HG02763 (cell line): ENCODE data around the gene TLE6.
"Not testable (repeated sequence)": the region's sequence is repeated elsewhere in the genome, so short reads cannot be mapped to it uniquely, and the experiment has no call there.

Source experiments
- ATAC-seq: cut with Tn5 transposase; IDR thresholded peaks from one replicate; pipeline ENCODE4 v1.9.1; 2021; ENCODE audit warnings: mild to moderate bottlenecking, moderate library complexity; ENCODE audit not compliant: unreplicated experiment

Gene TLE6

DNA sequence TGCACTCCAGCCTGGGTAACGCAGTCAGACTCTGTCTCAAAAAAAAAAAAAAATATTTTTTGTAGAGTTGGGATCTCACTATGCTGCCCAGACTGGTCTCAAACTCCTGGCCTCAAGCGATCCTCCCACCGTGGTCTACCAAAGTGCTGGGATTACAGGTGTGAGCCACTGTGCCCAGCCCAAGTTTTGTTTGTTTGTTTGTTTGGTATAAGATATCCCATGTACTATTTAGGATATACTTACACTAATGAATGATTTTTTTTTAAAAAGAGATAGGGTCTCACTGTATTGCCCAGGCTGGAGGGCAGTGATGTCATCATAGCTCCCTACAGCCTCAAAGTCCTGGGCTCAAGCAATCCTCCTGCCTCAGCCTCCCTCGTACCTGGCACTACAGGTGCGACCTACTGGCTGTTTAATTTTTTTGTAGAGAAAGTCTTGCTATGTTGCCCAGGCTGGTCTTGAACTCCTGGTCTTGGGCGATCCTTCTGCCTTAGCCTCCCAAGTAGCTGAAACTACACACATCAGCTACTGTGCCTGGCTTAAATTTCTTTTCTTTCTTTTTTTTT lies 24.0 kb downstream of the TLE6 start:
- ATAC-seq: no peak

- ATAC-seq: no peak
Observed at GRCh38 chr19:3003046-3003445, 25.7 kb downstream of the TLE6 start.

- no peak for ATAC-seq
Observed at GRCh38 chr19:3004522-3004921, 27.2 kb downstream of the TLE6 start.

GRCh38 chr19:3005345-3005744 lies 28.0 kb downstream of the TLE6 start:
- no peak for ATAC-seq

GRCh38 chr19:3006075-3006767 lies 28.9 kb downstream of the TLE6 start:
- no peak for ATAC-seq

DNA sequence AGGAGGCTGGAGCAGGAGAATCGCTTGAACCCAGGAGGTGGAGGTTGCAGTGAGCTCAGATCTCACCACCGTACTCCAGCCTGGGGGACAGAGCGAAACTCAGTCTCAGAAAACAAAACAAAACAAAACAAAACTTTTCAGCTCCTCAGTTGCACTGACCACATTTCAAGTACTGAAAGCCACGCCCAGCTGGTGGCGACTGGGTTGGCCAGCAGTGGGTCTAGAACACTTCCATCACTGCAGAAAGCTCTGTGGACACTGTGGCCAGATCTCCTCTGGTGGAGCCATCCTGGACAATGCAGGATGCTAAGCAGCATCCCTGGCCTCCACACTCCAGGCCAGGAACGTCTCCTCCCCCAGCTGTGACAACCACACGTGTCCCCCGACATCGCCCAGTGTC lies 30.6 kb downstream of the TLE6 start:
- no peak for ATAC-seq

DNA sequence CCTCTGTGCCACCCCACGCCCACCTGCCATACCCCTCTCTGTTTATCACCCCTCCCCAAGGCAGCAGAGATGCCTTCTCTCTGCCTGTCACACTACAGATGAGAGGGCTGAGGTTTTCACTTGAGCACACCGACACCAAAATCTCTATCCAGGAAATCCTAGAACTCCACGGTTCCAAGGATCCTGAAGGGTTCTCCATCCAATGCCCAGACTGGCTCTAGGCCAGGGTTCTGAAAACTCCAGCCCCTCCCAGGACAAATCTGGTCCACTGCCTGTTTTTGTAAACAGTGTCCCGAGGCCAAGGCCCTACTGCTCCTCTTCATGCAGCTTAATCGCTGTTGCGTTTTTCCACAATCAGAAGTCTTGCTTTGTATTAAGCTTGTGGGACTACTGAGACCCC lies 31.6 kb downstream of the TLE6 start:
- ATAC-seq: no peak

- ATAC-seq: no peak
Observed at GRCh38 chr19:3010871-3011270, 33.5 kb downstream of the TLE6 start.

DNA sequence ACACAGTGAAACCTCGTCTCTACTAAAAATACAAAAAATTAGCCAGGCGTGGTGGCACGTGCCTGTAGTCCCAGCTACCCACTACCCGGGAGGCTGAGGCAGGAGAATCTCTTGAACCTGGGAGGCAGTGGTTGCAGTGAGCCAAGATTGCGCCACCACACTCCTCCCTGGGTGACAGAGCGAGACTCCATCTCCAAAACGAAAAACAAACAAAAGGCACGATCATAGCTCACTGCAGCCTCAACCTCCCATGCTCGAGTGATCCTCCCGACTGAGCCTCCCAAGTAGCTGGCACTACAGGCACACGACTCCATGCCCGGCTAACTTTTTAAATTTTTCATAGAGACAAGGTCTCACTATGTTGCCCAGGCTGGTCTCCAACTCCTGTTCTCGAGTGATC lies 34.7 kb downstream of the TLE6 start:
- not testable (repeated sequence) for ATAC-seq

DNA sequence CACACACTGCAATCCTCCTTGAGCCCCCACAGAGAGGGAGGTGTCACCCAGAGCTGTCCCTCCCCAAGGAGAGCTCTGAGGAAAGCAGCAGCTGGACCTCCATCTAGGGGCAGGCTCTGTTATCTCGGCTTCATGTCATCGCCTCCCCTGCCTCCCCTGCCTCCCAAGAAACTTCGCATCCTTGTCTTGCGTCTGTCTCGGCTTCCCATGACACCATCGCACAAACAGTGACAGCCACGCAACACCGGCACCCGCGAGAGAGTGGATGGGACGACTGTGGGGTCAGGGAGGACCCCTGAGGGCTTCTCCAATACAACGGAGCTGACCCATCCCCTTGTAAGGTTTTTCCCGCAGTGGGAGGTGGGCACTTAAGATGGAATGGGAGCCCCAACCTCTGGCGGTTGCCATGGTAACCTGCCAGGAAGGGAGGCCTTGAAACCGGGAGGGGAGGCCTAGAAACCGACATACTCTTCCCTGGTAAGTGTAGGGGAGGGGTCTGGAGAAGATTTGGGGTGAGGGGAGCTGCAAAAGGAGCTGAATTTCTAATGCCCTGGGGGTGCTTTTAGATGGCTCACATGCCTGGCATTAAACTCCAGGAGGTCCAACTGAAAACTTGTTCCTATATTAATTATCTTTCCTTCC lies 35.4 kb downstream of the TLE6 start:
- ATAC-seq: no peak

DNA sequence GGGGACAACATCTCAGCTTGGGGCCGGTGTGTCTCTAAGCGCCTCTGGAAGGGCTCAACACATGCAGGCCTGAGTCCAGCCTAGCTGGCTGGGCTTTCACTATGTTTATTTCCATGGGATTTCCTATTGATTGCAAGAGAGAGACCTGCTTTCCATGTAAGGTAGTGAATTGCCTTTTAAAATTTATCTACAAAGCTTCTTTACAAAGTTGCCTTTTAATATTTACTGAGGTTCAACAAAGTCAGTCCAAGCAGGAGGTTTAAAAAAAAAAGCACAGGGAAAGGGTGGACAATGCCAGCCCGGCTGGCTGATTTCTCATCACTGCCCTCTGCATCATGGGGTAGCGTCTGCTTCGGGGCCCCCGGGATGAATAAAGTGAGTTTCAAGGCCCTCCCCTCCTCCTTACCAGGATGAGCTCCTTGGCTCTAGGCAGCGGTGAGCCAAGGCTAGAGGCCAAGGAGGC lies 35.9 kb downstream of the TLE6 start:
- ATAC-seq: no peak

GRCh38 chr19:3014135-3014534 lies 36.8 kb downstream of the TLE6 start:
- ATAC-seq: no peak

DNA sequence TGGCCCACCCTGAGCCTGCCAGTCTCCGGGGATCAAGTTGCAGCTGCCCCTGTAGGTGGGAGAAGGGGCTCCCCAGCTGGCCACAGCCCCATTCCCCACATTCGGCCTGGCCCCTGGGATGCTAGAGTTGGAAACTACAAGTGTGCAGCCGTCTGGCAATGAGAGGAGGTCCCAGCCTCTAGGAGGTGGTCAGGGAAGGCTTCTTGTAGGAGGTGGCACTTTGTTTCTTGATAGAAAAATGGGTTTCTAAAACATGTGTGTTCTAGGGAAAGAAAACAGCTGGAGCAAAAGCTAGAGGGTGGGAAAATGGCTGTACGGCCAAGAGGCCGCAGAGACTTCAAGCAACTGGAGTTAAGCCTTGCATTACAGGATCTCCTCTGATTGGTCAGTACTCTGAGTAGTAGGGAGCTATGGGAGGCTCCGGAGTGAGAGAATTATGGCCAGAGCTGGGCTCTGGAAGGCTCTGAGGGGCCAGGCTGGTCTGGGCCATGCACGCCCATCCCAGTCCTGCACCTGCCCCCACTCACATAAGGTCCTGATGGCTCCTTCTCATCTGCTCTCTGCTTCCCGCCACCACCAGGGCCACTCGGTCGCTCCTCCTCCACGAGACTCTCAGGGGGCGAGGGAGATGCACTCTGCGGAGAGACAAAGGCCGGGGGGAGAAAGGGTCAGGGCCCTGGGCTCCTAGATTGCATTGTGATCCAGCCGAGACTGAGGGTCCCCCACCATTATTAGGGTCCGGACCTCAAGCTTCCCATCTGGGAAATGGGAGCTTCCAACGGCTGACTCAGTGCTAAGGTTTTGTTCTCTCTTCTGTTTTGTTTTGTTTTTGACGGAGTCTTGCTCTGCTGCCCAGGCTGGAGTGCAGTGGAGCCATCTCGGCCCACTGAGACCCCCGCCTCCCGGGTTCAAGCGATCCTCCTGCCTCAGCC lies 38.0 kb downstream of the TLE6 start:
- no peak for ATAC-seq

GRCh38 chr19:3017923-3018322 lies 40.6 kb downstream of the TLE6 start:
- no peak for ATAC-seq

DNA sequence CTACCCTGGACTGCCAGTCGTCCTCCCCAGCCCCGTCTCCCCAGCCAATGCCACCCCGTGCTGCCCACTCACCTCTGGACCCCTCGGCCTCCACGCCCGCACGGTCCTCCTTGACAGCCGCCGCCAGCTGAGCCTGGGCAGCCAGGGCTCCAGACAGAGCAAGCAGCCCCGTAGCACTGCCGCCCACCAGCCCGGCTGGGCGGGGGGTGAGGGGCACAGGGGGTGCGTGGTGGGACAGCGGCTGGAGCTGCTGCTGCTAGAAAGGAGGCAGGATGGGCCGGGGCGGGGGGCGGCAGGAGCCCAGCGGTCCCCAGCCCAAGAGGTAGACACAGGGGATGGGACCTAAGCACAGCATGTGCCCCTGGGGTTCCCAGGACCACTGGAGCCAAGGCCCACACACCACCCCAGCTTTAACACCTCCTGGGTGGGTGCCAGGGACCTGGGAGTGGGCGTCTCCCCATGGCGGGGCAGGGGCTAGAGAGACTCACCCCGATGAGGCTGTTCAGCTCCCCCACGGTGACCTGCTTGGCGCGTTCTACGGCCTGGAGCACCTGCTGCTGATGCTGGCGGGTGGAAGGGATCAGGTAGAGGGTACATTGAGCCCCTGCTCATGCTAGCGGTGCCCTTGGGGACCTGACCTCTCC lies 42.0 kb downstream of the TLE6 start:
- no peak for ATAC-seq

DNA sequence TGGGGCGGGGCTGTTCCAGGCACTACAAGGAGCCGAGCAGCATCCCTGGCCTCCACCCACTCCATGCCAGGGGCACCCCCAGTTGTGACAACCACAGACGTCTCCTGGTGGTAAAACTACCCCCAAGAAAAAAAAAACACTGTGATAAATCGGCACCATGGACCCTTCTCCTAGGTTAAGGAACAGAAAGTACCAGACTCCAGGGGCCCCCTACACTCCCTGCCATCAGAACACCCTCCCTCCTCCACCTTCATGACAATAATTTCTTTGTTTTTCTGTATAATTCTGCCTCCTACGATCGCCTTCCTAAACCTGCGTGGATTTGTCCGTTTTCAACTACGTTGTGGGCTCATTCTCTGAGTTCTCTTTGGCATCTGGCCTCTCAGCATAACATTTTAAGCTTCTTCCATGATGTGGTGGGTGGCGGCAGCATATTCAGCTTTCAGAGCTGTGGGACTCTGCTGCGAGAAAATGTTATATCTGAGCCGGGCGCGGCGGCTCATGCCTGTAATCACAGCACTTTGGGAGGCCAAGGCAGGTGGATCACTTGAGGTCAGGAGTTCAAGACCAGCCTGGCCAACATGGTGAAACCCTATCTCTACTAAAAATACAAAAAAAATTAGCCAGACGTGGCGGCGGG lies 43.1 kb downstream of the TLE6 start:
- no peak for ATAC-seq

DNA sequence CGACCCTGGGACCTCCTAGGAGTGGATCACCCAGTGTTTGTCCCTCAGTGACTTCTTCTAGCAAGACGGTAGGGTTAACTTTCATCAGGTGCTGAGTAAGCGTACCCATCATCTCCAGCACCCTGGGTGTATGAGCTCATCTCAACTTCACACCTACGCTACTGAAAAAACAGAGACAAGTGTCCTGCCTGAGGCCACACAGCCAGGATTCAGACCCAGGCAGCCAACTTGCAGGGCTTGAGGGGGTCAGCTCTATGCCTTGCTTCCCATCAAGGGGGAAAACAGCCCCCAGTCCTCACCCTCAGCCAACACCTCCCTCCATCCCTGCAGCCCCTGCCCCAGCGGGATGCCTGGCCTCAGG lies 47.1 kb downstream of the TLE6 start:
- ATAC-seq: no peak

- no peak for ATAC-seq
Observed at GRCh38 chr19:3024870-3025548, 47.6 kb downstream of the TLE6 start.

- ATAC-seq: no peak
Observed at GRCh38 chr19:3025549-3025886, 48.2 kb downstream of the TLE6 start.

DNA sequence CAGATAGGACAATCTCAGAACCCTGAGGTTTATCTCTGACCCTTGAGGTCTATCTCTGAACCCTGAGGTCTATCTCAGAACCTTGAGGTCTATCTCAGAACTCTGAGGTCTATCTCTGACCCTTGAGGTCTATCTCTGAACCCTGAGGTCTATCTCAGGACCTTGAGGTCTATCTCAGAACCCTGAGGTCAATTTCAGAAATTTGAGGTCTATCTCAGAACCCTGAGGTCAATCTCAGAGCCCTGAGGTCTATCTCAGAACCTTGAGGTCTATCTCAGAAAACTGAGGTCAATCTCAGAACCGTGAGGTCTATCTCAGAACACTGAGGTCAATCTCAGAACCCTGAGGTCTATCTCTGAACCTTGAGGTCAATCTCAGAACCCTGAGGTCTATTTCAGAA lies 49.4 kb downstream of the TLE6 start:
- no peak for ATAC-seq
